ENCODE results near the gene LHPP. TPM values are rescaled to one million over a fixed set of nuclear protein-coding genes. Genes with fewer than 3 reads are reported as not detected.

Gene LHPP
- total RNA-seq, 4 donors from 2014 or later: 34.2 to 76.7 (median 38.2) TPM

- DNase-seq: no peak
- Histone ChIP-seq H3K4me1 (peaks cover 4 to 19% (median 7%) of the 10 kb centered on the region in 4 donors), H3K9me3 (no peaks in the 10 kb centered on the region), H3K27me3 (no peaks in the 10 kb centered on the region), H3K36me3 (peaks cover 0 to 17% (median 0%) of the 10 kb centered on the region in 3 donors), H3K4me3 (no peak overlapping the region), H3K27ac (no peak overlapping the region)
- no peak for TF ChIP-seq POLR2A (IDR thresholded peaks at IDR 0.05)
- TF ChIP-seq, protein P1, sequence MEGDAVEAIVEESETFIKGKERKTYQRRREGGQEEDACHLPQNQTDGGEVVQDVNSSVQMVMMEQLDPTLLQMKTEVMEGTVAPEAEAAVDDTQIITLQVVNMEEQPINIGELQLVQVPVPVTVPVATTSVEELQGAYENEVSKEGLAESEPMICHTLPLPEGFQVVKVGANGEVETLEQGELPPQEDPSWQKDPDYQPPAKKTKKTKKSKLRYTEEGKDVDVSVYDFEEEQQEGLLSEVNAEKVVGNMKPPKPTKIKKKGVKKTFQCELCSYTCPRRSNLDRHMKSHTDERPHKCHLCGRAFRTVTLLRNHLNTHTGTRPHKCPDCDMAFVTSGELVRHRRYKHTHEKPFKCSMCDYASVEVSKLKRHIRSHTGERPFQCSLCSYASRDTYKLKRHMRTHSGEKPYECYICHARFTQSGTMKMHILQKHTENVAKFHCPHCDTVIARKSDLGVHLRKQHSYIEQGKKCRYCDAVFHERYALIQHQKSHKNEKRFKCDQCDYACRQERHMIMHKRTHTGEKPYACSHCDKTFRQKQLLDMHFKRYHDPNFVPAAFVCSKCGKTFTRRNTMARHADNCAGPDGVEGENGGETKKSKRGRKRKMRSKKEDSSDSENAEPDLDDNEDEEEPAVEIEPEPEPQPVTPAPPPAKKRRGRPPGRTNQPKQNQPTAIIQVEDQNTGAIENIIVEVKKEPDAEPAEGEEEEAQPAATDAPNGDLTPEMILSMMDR (IDR thresholded peaks at IDR 0.05): no peak
Observed at GRCh38 chr10:124663228-124663627, 201.6 kb downstream of the LHPP start.

Other genes starting within 250 kb of the LHPP start
- 1,000 to 10,000 TPM in 1 of 4 donors, 100 to 1,000 TPM in 3; 155 to 1,170 (median 625) TPM for gene OAT, start 42.9 kb upstream of the LHPP start, total RNA-seq
- gene NKX1-2, start 11.8 kb upstream of the LHPP start, total RNA-seq: not detected

Measured in Peyer's patch (tissue), 4 donors.